Coronary artery (tissue), 2 donors: ENCODE results near the gene NIPAL3.
"Not testable (repeated sequence)": the region's sequence is repeated elsewhere in the genome, so short reads cannot be mapped to it uniquely, and the experiment has no call there.

ENCODE experiments used
- DNase-seq: peaks from one replicate; pipeline ENCODE4 v3.0.0-alpha.2; 2017; ENCODE audit warnings: low spot score
- H3K27ac ChIP-seq, 2 donors: fragments of 200-600 bp; sonication (generic); one replicate each; pipeline ENCODE4 v1.5.1; 2016 to 2019
- H3K4me3 ChIP-seq: fragments of 200-600 bp; sonication (generic); 2 replicates; pipeline ENCODE4 v1.5.1; 2016; ENCODE audit warnings: mild to moderate bottlenecking, moderate library complexity
- TF ChIP-seq, protein P1 (sequence below): fragments of 200-600 bp; sonication (generic); IDR thresholded peaks from one replicate; pipeline ENCODE4 v1.5.1; 2019; ENCODE audit warnings: antibody characterized with exemption

NIPAL3 gene

GRCh38 chr1:24452922-24453485, 37.4 kb downstream of the NIPAL3 start:
- Histone ChIP-seq H3K27ac (no peak overlapping the region), H3K4me3 (no peak overlapping the region)
- TF ChIP-seq, protein P1, sequence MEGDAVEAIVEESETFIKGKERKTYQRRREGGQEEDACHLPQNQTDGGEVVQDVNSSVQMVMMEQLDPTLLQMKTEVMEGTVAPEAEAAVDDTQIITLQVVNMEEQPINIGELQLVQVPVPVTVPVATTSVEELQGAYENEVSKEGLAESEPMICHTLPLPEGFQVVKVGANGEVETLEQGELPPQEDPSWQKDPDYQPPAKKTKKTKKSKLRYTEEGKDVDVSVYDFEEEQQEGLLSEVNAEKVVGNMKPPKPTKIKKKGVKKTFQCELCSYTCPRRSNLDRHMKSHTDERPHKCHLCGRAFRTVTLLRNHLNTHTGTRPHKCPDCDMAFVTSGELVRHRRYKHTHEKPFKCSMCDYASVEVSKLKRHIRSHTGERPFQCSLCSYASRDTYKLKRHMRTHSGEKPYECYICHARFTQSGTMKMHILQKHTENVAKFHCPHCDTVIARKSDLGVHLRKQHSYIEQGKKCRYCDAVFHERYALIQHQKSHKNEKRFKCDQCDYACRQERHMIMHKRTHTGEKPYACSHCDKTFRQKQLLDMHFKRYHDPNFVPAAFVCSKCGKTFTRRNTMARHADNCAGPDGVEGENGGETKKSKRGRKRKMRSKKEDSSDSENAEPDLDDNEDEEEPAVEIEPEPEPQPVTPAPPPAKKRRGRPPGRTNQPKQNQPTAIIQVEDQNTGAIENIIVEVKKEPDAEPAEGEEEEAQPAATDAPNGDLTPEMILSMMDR, result no peak

GRCh38 chr1:24454673-24455072, 39.1 kb downstream of the NIPAL3 start:
- Histone ChIP-seq H3K4me3 (no peak overlapping the region), H3K27ac (no peak overlapping the region)
- DNase-seq, result no peak
- TF ChIP-seq, protein P1, result no peak

More at GRCh38 chr1:24452922-24453485, 37.4 kb downstream of the NIPAL3 start:
- DNase-seq, result no peak

GRCh38 chr1:24455272-24455671, 39.7 kb downstream of the NIPAL3 start:
- TF ChIP-seq, protein P1, result no peak
- Histone ChIP-seq H3K4me3 (no peak overlapping the region), H3K27ac (no peak overlapping the region)
- DNase-seq, result no peak

- TF ChIP-seq, protein P1, result no peak
- no peak overlapping the region for H3K27ac ChIP-seq
Observed at GRCh38 chr1:24457866-24458265, 42.3 kb downstream of the NIPAL3 start.

GRCh38 chr1:24459551-24460266, 44.1 kb downstream of the NIPAL3 start:
- TF ChIP-seq, protein P1, result no peak
- H3K4me3 ChIP-seq, result no peak overlapping the region
- DNase-seq, result no peak
- H3K27ac ChIP-seq, result no peak overlapping the region

More at GRCh38 chr1:24457866-24458265, 42.3 kb downstream of the NIPAL3 start:
- DNase-seq, result no peak
- no peak overlapping the region for H3K4me3 ChIP-seq

GRCh38 chr1:24462128-24462527, 46.5 kb downstream of the NIPAL3 start:
- H3K27ac ChIP-seq, H3K4me3 ChIP-seq, DNase-seq: not testable (repeated sequence)

DNA sequence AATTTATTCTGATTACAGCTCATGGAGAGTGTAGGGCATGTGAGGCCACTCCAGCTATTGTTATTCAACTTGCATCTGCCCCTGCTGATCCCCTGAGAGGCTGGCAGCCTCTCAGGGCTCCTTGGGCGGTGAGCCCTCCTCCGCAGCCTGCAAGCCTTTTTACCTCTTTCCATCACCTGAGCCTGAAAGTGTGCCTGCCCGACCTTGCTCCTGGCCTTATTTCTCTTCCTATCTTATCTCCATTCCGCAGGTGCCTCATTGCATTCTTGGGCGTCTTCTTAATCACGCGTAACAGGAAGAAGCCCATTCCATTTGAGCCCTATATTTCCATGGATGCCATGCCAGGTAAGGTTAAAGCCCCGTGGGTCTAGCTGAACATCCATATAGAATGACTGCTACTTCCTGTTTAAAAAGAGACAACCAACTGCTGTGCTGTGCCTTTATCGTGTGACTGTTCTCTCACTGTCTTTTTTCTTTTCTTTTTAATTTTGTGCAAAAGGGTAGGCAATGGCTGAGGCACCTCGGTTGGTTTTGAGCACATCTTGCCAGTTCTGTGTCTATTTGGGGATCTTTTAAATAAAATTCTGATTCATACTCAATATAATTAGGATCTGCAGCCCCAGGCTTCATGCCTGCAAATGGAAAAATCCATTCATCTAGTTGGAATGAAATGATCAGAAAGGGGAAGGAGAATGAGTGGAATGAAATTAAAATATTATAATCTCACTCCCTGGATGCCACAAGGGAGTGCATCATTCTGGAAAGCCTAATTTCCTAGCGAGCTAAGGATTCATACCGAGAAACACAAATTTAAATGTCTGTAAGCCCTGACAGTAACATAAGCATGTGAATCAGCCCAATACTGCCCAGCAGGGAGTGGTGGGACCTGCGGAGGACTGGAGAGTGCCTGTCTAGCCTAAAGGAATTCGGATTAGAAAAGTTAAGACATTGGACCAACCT, 48.5 kb downstream of the NIPAL3 start:
- TF ChIP-seq, protein P1, result no peak
- no peak overlapping the region for H3K27ac ChIP-seq
- DNase-seq, result no peak

More for the DNA sequence above, 48.5 kb downstream of the NIPAL3 start:
- H3K4me3 ChIP-seq, result no peak overlapping the region
